Stomach smooth muscle (tissue), 2 donors: ENCODE measurements around the gene DLK1.

ENCODE experiments used
- H3K27ac ChIP-seq: one replicate; pipeline ENCODE4 v1.7.0; 2013; ENCODE audit warnings: mild to moderate bottlenecking, low read length, inconsistent platforms
- H3K27me3 ChIP-seq, 2 donors: one replicate each; pipeline ENCODE4 v1.7.0; 2013; ENCODE audit warnings: low read length in 2 of 2; ENCODE audit not compliant: insufficient read depth in 2 of 2, control insufficient read depth in 1 of 2
- H3K36me3 ChIP-seq, 2 donors: one replicate each; pipeline ENCODE4 v1.7.0; 2013; ENCODE audit warnings: low read length in 2 of 2; ENCODE audit not compliant: control insufficient read depth in 2 of 2, insufficient read depth in 2 of 2
- H3K4me1 ChIP-seq: one replicate; pipeline ENCODE4 v1.7.0; 2013; ENCODE audit warnings: low read length; ENCODE audit not compliant: control insufficient read depth, insufficient read depth
- H3K4me3 ChIP-seq, 2 donors: one replicate each; pipeline ENCODE4 v1.7.0; 2013; ENCODE audit warnings: low read length in 2 of 2
- H3K9ac ChIP-seq, 2 donors: one replicate each; pipeline ENCODE4 v1.7.0; 2013; ENCODE audit warnings: low read length in 2 of 2, mild to moderate bottlenecking in 1 of 2
- H3K9me3 ChIP-seq, 2 donors: one replicate each; pipeline ENCODE4 v1.7.0; 2013; ENCODE audit warnings: low read length in 2 of 2; ENCODE audit not compliant: control insufficient read depth in 2 of 2
- donor health status: healthy.
- donor health status: Pancreatic carcinoma.

Gene DLK1

DNA sequence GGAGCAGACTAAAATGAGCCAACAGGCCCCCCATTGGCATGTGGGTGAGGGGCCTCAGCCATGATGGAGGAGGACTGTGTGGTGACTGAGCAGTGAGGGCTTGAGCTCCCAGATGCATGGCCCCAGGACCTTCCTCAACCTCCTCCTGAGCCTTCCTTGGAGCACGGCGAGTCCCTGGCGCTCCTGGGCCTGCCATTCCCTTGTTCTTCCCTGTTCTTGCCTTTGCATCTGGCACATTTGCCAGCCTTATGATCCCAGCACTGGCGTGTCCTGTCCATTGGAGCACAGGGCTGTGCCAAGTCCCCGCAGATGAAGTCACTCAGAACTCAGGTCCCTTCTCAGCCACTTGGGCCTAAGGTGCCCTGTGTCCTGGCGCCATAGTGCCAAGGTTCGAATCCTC lies 58.9 kb downstream of the DLK1 start:
- Histone ChIP-seq H3K4me1 (no peaks in the 10 kb centered on the region), H3K36me3 (no peaks in the 10 kb centered on the region)

DNA sequence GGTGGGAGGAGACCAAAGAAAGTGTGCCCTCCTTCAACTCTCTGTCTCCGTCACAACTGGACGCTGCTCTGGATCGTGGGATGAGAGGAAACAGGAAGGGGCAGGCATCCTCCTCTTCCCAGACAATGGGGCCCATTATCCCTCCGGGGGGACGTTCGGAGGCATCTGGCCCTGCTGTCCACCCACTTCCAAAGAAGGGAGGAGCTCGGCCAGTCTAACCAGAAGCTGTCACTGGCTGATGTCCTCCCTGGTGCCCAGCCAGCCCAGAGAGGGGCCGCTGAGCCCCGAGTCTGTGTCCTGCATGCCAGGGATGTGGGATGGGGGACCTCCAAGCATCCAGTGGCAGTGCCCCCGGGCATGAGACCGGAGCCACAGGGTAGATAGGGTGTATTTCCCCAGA lies 59.4 kb downstream of the DLK1 start:
- Histone ChIP-seq H3K4me1 (no peaks in the 10 kb centered on the region), H3K27me3 (peaks cover 0 to 6% of the 10 kb centered on the region in 2 donors), H3K9ac (no peak overlapping the region), H3K36me3 (no peaks in the 10 kb centered on the region), H3K27ac (no peak overlapping the region), H3K4me3 (no peak overlapping the region), H3K9me3 (no peaks in the 10 kb centered on the region)

More for the DNA sequence above, 58.9 kb downstream of the DLK1 start:
- Histone ChIP-seq H3K27me3 (peaks cover 0 to 6% of the 10 kb centered on the region in 2 donors), H3K9ac (no peak overlapping the region), H3K4me3 (no peak overlapping the region), H3K27ac (no peak overlapping the region), H3K9me3 (no peaks in the 10 kb centered on the region)

DNA sequence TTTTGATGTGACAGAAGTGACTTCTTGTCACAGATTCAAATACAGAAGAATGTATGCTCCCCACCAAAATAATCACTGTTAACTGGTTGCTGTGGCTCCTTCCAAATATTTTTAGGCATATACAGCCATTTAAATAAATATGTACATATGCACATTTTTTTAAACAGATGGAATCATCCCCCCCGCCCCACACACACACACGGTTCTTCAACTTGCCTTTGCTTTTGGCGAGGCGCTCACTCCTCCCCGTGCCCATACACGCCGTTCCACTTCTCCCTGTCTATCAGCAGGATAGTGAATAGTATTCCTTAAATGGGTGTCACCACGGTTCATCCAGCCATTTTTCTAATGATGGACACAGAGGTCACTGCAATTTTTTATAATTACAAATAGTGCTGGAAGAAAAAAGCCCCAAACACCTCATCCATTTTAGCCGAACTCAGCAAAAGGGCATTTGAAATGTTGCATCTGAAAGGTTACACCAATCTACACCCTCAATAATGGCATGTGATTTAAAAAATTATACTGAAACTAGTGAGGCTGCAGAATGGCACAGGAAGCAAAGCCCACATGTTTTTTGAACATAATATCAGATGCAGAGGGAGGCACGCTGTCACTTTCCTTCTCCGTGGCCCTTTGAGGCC lies 60.0 kb downstream of the DLK1 start:
- Histone ChIP-seq H3K4me1 (no peaks in the 10 kb centered on the region), H3K9me3 (no peaks in the 10 kb centered on the region), H3K9ac (no peak overlapping the region), H3K36me3 (no peaks in the 10 kb centered on the region), H3K4me3 (no peak overlapping the region), H3K27me3 (peaks cover 0 to 6% of the 10 kb centered on the region in 2 donors), H3K27ac (no peak overlapping the region)

DNA sequence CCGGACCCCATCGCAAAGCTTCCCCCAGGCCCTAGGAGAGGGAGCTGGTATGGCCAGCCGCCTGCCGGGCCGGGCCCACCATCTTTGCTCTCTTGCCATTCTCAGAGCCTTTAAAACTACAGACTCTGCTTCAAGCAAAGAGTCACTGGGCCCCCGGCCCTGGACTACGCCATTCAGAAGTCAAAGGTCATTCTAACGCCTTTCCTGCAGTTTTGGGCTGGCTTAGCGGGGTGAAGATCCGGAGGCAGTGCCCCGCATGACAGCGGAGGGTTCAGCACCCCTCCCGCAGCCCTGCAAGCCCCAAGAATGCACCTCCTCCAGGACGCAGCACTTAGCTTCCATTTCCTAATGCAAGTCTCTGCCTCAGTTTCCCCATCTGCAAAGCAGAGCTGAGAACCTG lies 61.0 kb downstream of the DLK1 start:
- Histone ChIP-seq H3K4me1 (no peaks in the 10 kb centered on the region), H3K27ac (no peak overlapping the region), H3K9me3 (no peaks in the 10 kb centered on the region), H3K36me3 (no peaks in the 10 kb centered on the region), H3K9ac (no peak overlapping the region), H3K4me3 (no peak overlapping the region), H3K27me3 (peaks cover 3 to 6% of the 10 kb centered on the region in 2 donors)
